Suppressor macrophage (primary cell): ENCODE measurements around the gene RPH3AL.
A peak's percentile ranks its signal among the peaks of the same experiment; 100 is the strongest.

Experiments
- DNase-seq, 4 experiments: peaks; one replicate each; pipeline ENCODE4 v3.0.0-alpha.2; 2020 to 2022

Gene RPH3AL

GRCh38 chr17:197352-197751, 155.3 kb downstream of the RPH3AL start:
- no peak for DNase-seq

GRCh38 chr17:194828-195602, 157.6 kb downstream of the RPH3AL start:
- peak; percentile 6 to 48 (median 34) for DNase-seq

GRCh38 chr17:193841-194806, 158.5 kb downstream of the RPH3AL start:
- DNase-seq = no peak

GRCh38 chr17:193426-193810, 159.2 kb downstream of the RPH3AL start:
- no peak for DNase-seq

GRCh38 chr17:192666-193425, 159.8 kb downstream of the RPH3AL start:
- DNase-seq = no peak

GRCh38 chr17:189444-189843, 163.2 kb downstream of the RPH3AL start:
- DNase-seq = no peak

GRCh38 chr17:187130-187529, 165.5 kb downstream of the RPH3AL start:
- no peak for DNase-seq

GRCh38 chr17:185445-186138, 167.0 kb downstream of the RPH3AL start:
- DNase-seq = no peak

GRCh38 chr17:183021-183420, 169.6 kb downstream of the RPH3AL start:
- DNase-seq = no peak

- no peak for DNase-seq
Measured at GRCh38 chr17:182050-182751, 170.4 kb downstream of the RPH3AL start.

GRCh38 chr17:181245-182049, 171.2 kb downstream of the RPH3AL start, which contains the start of gene DOC2B:
Gene DOC2B (minus strand): TSS chr17:181650. CDS start chr17:181479, 171 bp downstream.
- DNase-seq = peak; percentile 30 to 80 (median 56)

GRCh38 chr17:180381-181244, 172.0 kb downstream of the RPH3AL start:
- peak in 1 of 4 experiments; percentile 19 for DNase-seq

GRCh38 chr17:179781-180380, 172.7 kb downstream of the RPH3AL start:
- DNase-seq = no peak

- DNase-seq = no peak
Measured at GRCh38 chr17:179066-179432, 173.6 kb downstream of the RPH3AL start.

GRCh38 chr17:178292-179065, 174.1 kb downstream of the RPH3AL start:
- no peak for DNase-seq

- no peak for DNase-seq
Measured at GRCh38 chr17:177762-178161, 174.8 kb downstream of the RPH3AL start.

GRCh38 chr17:177155-177554, 175.5 kb downstream of the RPH3AL start:
- DNase-seq = no peak
